Activated CD8-positive, alpha-beta memory T cell treated with anti-CD3 and anti-CD28 coated beads, Interleukin-2, amount 50 U/mL, for 1 hour (primary cell): ENCODE data around the gene PSG11.
"Not testable (repeated sequence)": the region's sequence is repeated elsewhere in the genome, so short reads cannot be mapped to it uniquely, and the experiment has no call there.

ENCODE experiments used
- DNase-seq: peaks from one replicate; pipeline ENCODE4 v3.0.0-alpha.2; 2020; ENCODE audit errors: extremely low read depth

PSG11 gene

DNA sequence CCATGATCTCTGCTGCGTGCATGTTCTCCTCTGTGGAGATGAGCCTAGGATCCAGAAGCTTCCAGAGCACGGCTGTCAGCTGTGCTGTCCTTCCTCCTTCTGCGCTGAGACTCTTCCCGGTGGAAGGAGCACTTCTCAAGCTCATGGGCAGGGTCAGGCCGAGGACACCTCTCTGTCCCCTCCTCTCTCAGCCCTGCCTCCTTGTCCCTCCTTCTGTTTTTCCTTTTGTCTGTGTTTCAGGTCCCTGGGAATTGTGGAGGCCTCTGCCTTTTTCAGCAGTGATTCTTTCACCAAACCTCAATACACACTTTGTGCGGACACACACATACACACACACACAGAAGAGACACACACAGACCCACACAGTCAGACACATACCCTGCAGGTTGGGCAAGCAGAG, at the start of gene PSG11:
PSG11 (minus strand) TSS at position 101 of the 400 bp plus-strand sequence; CDS start at position 4, 97 bp downstream.
- DNase-seq: not testable (repeated sequence)

DNA sequence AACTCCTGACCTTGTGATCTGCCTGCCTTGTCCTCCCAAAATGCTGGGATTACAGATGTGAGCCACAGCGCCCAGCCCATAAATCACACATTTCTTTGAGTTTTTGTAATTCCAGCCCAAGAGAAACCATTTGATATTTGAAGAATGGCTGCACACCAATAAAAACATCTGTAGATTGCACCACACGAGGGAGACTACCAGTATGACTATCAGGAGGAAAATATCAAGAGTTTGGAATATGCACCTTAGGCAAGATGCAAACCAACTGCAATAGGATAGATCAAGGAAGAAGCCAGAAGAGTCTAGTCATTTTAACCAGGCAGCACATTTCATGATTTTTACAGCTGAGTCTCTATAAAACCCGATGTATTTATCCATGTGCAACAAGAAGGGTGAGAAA, 36.1 kb upstream of the PSG11 start:
- DNase-seq: not testable (repeated sequence)

DNA sequence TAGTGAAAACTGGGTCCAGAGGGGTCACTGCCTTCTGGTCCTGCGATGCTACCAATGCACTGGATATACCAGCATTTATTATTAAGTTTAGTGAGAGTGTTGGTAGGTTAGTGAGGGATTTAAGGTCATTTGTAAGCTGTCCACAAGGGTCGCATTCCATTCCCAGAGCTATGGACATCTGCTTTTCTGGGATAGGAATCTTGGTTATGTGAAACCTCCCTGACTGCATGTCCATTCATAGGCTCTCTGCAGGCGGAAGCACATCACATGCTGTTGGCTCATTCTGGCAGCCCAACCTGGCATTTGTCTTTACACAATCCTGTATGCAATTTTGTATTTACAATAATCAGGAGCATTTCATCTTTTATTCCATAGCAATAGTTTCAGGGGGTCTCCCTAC, 35.1 kb upstream of the PSG11 start:
- not testable (repeated sequence) for DNase-seq

- DNase-seq: not testable (repeated sequence)
These were observed 34.0 kb upstream of the PSG11 start for GRCh38 chr19:43060254-43060653.

DNA sequence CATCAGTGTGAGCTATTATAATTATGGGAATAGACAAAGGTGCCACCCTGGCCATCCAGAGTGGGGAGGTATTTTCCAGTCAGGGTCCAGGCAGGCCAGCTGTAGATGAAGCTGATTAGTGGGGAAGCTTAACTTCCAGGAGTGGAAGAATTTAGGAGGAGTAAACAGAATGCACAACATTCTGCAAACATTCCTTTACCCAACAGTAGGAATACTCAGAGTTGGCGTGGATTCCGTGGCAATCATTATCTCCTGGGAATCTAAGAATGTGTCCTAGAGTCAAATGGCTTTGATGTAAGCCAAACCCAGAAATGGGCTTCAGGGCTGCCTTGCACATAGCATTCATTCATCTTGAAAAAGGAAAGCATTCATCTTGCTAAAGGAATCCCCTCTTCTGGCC, 33.2 kb upstream of the PSG11 start:
- not testable (repeated sequence) for DNase-seq

- not testable (repeated sequence) for DNase-seq
These were observed 32.2 kb upstream of the PSG11 start for GRCh38 chr19:43058440-43058839.

DNA sequence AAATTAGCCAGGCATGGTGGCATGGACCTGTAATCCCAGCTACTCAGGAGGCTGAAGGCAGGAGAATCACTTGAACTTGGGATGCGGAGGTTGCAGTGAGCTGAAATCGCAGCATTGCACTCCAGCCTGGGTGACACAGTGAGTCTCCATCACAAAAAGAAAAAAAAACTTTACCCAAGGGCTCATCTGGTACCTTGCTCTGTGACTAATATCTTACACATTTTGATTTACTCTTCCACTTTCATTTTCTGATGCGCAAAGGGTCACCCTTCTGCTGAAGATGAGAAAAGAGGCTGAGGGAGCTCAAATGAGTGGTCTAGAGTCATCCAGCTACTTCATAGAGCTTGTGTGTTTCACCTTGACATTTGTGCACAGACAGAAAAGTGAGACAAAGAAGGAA, 21.7 kb upstream of the PSG11 start:
- DNase-seq: not testable (repeated sequence)

DNA sequence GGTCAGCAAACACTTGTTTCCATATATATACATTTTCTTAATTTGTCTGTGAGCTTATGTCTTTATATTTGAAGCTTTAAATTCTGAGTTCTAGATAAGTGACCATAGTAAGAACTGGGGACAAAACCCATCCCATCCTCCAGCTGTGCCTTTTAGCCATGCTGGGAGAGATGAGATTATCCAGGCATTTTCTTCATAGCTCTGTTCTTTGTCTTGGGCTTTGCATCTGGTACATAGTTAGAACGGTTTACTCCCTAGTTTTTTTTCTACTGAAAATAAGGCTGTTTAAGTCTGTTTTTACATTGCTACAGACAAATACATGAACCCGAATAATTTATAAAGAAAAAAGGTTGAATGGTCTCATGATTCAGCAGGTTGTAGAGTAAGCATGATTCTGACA, 20.3 kb upstream of the PSG11 start:
- DNase-seq: not testable (repeated sequence)

- not testable (repeated sequence) for DNase-seq
These were observed 17.4 kb upstream of the PSG11 start for GRCh38 chr19:43043492-43044180.

DNA sequence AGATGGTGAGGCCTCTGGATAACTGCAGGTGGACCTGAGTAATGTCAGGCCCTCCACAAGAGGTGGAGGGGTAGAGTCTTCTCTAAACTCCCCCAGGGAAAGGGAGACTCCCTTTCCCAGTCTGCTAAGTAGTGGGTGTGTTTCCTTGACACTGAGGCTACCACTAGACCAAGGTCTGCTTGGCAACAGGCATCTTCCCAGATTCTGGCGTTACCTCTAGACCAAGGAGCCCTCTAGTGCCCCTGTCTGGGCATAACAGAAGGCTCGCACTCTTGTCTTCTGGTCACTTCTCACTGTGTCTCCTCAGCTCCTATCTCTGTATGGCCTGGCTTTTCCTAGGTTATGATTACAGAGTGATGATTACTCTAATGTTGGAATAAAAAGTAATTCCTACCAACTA, 5.4 kb upstream of the PSG11 start:
- DNase-seq: not testable (repeated sequence)

- no peak for DNase-seq
These were observed 2.6 kb upstream of the PSG11 start for GRCh38 chr19:43028866-43029265.

DNA sequence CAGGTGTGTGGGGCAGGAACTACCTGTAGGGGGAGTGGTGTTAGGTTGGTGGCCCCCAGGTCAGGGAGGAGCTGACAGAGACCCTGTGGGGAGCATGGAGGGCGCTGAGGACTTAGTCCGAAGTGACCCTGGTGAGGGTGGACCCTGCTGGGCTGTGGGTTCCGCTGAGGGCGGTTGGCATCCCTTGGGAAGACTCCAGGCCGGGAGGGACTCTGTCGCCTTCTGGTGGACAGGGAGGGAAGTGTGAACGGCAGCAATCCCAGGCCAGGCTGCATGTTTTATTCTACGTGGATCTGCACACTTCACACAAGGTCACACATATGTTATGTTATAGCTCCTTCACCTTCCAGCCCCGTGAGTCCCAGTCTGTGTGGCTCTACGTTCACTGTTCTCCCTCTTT, 1.7 kb upstream of the PSG11 start:
- not testable (repeated sequence) for DNase-seq

- DNase-seq: not testable (repeated sequence)
These were observed 792 bp upstream of the PSG11 start for GRCh38 chr19:43027061-43027460.

DNA sequence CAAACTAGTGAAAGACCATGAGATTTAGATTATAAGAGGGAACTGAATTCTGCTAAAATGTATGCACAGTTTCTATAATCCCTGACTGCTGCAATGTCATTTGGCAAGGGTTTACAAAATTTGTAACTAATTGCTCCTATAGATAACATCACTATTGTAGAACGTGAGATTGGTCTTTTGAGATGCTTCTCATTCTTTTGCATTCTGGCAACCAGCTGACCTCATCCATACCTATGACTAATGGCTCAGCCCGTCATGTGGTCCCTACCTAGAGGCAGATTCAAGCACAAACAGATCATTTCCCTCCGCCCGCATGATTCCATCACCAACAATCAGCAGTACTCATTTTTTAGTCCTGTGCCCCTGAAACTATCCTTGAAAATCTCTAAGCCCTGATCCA, 4.2 kb downstream of the PSG11 start:
- not testable (repeated sequence) for DNase-seq

DNA sequence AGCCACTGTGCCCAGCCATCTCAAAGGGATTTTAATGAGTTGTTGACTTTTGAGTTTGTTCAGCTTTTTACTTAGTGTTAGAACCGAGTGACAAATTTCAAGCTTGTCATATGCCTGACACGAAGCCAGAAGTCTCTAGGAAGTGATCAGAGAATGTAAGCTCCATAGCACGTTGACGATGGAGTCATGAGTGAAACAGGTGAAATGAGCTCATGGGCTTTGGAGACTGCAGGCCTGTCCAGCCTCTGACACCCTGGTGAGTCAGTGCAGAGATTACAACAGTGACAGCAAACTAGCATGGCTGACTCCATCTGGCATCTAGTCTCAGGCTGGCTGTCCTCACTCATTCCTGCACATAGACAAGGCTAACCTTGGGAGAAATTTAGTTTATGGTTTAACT, 4.6 kb downstream of the PSG11 start:
- DNase-seq: not testable (repeated sequence)

DNA sequence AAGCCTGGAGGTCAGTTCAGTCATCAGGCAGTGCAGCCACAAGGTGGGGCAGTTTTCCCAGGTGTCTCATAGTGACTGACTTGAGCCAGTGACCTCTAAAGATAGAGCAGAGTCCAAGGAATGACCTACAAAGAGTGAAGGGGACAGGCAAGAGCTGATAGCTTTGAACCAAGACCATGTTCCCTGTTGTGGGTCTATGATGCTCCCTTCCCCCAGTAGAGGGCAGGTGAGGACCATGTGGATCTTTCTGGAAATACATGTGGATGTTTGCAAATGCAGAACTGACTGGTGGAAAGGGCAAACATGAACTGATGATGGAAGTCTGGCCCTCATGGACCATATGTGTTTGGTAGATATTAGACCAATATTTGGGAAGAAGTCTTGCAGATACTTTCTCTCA, 6.7 kb downstream of the PSG11 start:
- DNase-seq: not testable (repeated sequence)

DNA sequence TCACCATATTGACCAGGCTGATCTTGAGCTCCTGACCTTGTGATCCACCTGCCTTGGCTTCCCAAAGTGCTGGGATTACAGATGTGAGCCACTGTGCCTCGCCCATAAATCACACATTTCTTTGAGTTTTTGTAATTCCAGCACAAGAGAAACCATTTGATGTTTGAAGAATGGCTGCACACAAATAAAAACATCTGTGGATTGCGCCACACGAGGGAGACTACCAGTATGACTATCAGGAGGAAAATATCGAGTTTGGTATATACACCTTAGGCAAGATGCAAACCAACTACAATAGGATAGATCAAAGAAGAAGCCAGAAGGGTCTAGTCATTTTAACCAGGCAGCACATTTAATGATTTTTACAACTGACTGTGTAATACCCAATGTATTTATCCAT, 20.4 kb downstream of the PSG11 start:
- DNase-seq: not testable (repeated sequence)

DNA sequence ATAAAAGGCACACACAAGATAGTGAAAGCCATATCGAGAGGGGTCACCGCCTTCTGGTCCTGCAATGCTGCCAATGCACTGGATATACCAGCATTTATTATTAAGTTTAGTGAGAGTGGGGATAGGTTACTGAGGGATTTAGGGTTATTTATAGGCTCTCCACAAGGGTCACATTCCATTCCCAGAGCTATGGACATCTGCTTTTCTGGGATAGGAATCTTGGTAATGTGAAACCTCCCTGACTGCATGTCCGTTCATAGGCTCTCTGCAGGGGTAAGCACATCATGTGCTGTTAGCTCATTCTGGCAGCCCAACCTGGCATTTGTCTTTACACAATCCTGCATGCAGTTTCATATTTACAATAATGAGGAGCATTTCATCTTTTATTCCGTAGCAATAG, 21.4 kb downstream of the PSG11 start:
- not testable (repeated sequence) for DNase-seq

DNA sequence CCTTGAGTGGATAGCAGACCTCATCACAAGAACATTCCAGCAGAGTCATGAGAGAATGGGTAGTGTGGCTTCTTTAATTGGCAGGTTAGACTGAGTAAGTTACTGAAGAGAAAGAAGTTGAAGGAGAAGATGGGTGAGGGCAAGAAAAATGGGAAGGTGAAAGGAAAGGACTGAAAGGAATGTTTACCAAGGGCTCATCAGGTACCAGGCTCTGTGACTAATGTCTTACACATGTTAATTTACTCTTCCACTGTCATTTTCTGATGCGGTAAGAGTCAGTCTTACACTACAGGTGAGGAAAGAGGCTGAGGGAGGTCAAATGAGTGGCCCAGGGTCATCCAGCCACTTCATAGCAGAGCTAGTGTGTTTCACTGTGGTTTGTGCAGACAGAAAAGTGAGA, 22.6 kb downstream of the PSG11 start:
- DNase-seq: not testable (repeated sequence)

- DNase-seq: not testable (repeated sequence)
These were observed 23.3 kb downstream of the PSG11 start for GRCh38 chr19:43002948-43003347.

DNA sequence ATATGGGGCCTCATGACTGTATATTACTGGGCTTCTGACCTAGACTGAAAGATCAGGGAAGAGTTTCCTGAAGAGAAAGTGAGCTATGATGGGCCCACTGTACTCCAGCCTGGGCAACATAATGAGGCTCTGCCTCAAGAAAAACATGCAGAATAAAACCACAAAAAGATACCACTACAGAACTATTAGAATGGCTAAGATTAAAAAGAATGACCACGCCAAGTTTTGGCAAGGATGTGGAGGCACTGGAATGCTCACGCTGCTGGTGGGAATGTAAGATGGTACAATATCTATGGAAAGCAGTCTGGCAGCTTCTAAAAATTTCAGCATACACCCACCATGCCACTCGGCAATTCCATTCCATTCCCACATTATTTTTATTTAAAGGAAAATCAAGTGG, 30.1 kb downstream of the PSG11 start:
- DNase-seq: not testable (repeated sequence)

GRCh38 chr19:42992029-42992604, 34.2 kb downstream of the PSG11 start:
- not testable (repeated sequence) for DNase-seq

DNA sequence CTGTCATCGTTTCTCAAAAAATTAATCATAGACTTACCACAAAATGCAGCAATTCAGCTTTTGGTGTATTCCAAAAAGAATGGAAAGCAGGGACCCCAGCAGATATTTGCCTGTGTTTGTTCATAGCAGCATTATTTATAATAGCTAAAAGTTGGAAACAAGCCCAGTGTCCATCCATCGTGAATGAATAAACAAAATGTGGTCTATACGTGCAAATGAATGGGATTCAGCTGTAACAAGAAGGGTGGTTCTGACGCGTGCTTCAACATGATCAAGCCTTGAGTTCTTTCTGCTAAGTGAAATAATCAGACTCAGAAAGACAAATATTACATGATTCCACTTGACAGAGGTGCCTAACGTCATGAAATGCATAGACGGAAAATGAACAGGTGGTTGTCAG, 36.4 kb downstream of the PSG11 start:
- no peak for DNase-seq
